Measurements from ENCODE around the gene WDR70. TPM values are rescaled to one million over a fixed set of nuclear protein-coding genes. Genes with fewer than 3 reads are reported as not detected.
"Not testable (repeated sequence)": the region's sequence is repeated elsewhere in the genome, so short reads cannot be mapped to it uniquely, and the experiment has no call there.

Gene WDR70
- total RNA-seq, 2 donors from 2014 or later = 16.2 to 27.1 TPM

DNA sequence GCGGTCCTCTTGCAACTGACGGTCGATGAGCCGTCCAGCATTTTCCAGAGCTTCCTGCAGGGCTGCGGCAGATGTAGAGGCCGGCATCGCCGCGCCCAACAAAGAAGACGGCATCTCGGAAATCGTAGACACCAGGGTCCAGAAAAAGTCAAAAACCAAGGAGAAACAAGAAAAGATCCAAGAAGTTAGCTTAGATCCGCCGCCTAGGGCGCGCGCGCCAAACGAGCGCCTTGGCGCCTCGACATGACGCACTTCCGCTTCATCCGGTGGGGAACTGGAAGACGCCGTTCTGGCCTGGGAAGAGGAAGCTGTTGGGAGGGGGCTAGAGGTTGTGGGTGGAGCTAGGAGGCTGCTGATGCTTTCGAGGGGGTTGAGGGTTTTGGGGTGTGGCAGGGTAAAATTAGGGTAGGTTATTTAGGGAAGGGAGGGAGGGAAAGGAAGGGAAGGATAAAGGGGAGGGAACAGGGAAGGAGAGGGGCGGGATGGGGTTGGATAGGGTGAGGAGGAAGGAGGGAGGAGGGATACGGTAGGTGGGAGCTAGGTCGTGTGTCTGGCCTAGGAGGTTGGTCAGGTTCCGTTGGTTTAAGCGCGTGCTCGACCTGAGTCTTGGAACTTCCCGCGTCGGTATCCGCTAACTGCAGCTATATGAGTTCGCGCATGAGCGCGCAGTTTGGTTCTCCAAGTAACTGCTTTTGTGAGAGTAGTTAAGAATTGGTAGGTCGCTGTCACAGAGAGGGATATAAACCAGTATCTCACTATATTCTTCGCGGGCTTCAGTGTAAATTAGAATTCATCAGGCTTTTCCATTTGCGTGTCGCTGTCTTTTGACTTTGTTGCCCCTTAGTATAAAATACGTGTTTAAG is 8.0 kb upstream of the WDR70 start, which contains the start of gene NUP155:
TSS of gene NUP155 (minus strand) at position 243 of the 863 bp plus-strand sequence. CDS start at position 114, 129 bp downstream.
- Histone ChIP-seq H3K4me1 (replicated peaks) (peaks cover 8% of the 10 kb centered on the region), H3K36me3 (no peaks in the 10 kb centered on the region), H3K27ac (peak within 1 kb of the TSS; percentile 73 to 75), H3K4me3 (peak within 1 kb of the TSS; percentile 72 to 82), H3K9me3 (no peaks in the 10 kb centered on the region), H3K27me3 (replicated peaks; ENCODE audit: insufficient read depth) (no peaks in the 10 kb centered on the region)
- 1% methylated on average over 49 of the region's 49 CpGs for WGBS
- intact Hi-C loops (cut with DNase I) = loop anchor here (5.0 kb wide), 1 partner anchor 124 kb away; the partner anchor contains the start of gene CPLANE1
- DNase-seq (ENCODE audit: low spot score) = peak; percentile 94
- TF ChIP-seq POLR2AphosphoS5 (IDR thresholded peaks at IDR 0.05) (peak; percentile 99), POLR2A (IDR thresholded peaks at IDR 0.05) (no peak)
- TF ChIP-seq, protein P1, sequence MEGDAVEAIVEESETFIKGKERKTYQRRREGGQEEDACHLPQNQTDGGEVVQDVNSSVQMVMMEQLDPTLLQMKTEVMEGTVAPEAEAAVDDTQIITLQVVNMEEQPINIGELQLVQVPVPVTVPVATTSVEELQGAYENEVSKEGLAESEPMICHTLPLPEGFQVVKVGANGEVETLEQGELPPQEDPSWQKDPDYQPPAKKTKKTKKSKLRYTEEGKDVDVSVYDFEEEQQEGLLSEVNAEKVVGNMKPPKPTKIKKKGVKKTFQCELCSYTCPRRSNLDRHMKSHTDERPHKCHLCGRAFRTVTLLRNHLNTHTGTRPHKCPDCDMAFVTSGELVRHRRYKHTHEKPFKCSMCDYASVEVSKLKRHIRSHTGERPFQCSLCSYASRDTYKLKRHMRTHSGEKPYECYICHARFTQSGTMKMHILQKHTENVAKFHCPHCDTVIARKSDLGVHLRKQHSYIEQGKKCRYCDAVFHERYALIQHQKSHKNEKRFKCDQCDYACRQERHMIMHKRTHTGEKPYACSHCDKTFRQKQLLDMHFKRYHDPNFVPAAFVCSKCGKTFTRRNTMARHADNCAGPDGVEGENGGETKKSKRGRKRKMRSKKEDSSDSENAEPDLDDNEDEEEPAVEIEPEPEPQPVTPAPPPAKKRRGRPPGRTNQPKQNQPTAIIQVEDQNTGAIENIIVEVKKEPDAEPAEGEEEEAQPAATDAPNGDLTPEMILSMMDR (IDR thresholded peaks at IDR 0.05) = peak in 3 of 4 experiments; percentile 7 to 36 (median 28)

- 78% methylated on average over 3 of the region's 3 CpGs for WGBS
- no peaks in the 10 kb centered on the region for H3K4me1 ChIP-seq (replicated peaks)
- H3K36me3 ChIP-seq = no peaks in the 10 kb centered on the region
- DNase-seq (ENCODE audit: low spot score) = no peak
- H3K9me3 ChIP-seq = no peaks in the 10 kb centered on the region
- H3K27me3 ChIP-seq (replicated peaks; ENCODE audit: insufficient read depth) = no peaks in the 10 kb centered on the region
- TF ChIP-seq, protein P1 (IDR thresholded peaks at IDR 0.05) = no peak
- no peak for TF ChIP-seq POLR2AphosphoS5 (IDR thresholded peaks at IDR 0.05)
- no peak for TF ChIP-seq POLR2A (IDR thresholded peaks at IDR 0.05)
- no peak overlapping the region for H3K4me3 ChIP-seq
- intact Hi-C loops (cut with DNase I) = no loop called here
- H3K27ac ChIP-seq = no peak overlapping the region
Observed at GRCh38 chr5:37375091-37375490, 4.0 kb upstream of the WDR70 start.

DNA sequence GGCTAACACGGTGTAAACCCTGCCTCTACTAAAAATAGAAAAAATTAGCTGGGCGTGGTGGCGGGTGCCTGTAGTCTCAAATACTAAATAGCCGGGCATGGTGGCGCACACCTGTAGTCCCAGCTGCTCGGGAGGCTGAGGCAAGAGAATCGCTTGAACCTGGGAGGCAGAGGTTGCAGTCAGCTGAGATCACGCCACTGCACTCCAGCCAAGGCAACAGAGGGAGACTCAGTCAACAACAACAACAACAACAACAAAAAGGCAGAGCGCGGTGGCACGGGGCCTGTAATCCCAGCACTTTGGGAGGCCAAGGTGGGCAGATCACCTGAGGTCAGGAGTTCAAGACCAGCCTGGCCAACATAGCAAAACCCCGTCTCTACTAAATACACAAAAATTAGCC is 1.1 kb upstream of the WDR70 start:
- H3K4me3 ChIP-seq; H3K36me3 ChIP-seq; intact Hi-C loops (cut with DNase I); H3K9me3 ChIP-seq; H3K4me1 ChIP-seq (replicated peaks); H3K27me3 ChIP-seq (replicated peaks; ENCODE audit: insufficient read depth); H3K27ac ChIP-seq; DNase-seq (ENCODE audit: low spot score): not testable (repeated sequence)
- WGBS = 91% methylated on average over 12 of the region's 12 CpGs

GRCh38 chr5:37391591-37391990 is 12.5 kb downstream of the WDR70 start:
- WGBS = 93% methylated on average over 3 of the region's 3 CpGs
- Histone ChIP-seq H3K36me3 (no peaks in the 10 kb centered on the region), H3K9me3 (no peaks in the 10 kb centered on the region), H3K27ac (no peak overlapping the region), H3K4me3 (no peak overlapping the region), H3K4me1 (replicated peaks) (no peaks in the 10 kb centered on the region), H3K27me3 (replicated peaks; ENCODE audit: insufficient read depth) (no peaks in the 10 kb centered on the region)
- intact Hi-C loops (cut with DNase I) = no loop called here
- no peak for TF ChIP-seq POLR2AphosphoS5 (IDR thresholded peaks at IDR 0.05)
- TF ChIP-seq, protein P1 (IDR thresholded peaks at IDR 0.05) = no peak
- TF ChIP-seq POLR2A (IDR thresholded peaks at IDR 0.05) = no peak
- DNase-seq (ENCODE audit: low spot score) = no peak

- H3K27ac ChIP-seq = no peak overlapping the region
- TF ChIP-seq, protein P1 (IDR thresholded peaks at IDR 0.05) = no peak
- TF ChIP-seq POLR2A (IDR thresholded peaks at IDR 0.05) (no peak), POLR2AphosphoS5 (IDR thresholded peaks at IDR 0.05) (no peak)
- no peaks in the 10 kb centered on the region for H3K4me1 ChIP-seq (replicated peaks)
- intact Hi-C loops (cut with DNase I) = no loop called here
- no peak overlapping the region for H3K4me3 ChIP-seq
- no peaks in the 10 kb centered on the region for H3K9me3 ChIP-seq
- no peaks in the 10 kb centered on the region for H3K36me3 ChIP-seq
- DNase-seq (ENCODE audit: low spot score) = no peak
- H3K27me3 ChIP-seq (replicated peaks; ENCODE audit: insufficient read depth) = no peaks in the 10 kb centered on the region
- 89% methylated on average over 5 of the region's 5 CpGs for WGBS
Observed at GRCh38 chr5:37396352-37396751, 17.2 kb downstream of the WDR70 start.

All from prostate gland (tissue), 2 donors.